ENCODE results near the gene TMEM163.

DNA sequence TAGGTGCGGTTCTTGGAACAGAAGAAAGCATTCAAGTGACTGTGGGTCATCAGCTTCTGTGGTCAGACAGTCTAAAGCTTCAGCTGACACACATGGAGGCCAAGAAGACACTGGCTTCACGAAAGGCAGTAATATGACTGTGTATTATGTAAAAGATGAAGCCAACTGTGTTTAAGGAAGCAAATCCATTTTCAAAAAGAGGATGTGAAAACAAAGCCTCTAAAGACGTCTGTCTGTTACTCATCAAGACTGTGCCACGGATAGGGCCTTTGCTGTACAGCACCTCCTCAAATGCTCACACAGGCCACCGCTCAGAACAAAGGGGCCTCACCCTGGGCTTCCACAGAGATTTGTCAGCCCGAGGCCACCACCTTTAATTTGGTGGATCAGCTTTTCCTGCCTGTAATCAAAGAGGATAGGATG is 21.1 kb upstream of the TMEM163 start:
- no peak for TF ChIP-seq POLR2A (IDR thresholded peaks at IDR 0.05)
- no peak for TF ChIP-seq CTCF (IDR thresholded peaks at IDR 0.05)
- TF ChIP-seq EP300 (IDR thresholded peaks at IDR 0.05) = no peak
